COR-L47 (cell line): ENCODE measurements around the gene GRIFIN.

Experiments
- DNase-seq: peaks from one replicate; lab custom pipeline; 2025; lab: John Stamatoyannopoulos, UW

The GRIFIN gene

DNA sequence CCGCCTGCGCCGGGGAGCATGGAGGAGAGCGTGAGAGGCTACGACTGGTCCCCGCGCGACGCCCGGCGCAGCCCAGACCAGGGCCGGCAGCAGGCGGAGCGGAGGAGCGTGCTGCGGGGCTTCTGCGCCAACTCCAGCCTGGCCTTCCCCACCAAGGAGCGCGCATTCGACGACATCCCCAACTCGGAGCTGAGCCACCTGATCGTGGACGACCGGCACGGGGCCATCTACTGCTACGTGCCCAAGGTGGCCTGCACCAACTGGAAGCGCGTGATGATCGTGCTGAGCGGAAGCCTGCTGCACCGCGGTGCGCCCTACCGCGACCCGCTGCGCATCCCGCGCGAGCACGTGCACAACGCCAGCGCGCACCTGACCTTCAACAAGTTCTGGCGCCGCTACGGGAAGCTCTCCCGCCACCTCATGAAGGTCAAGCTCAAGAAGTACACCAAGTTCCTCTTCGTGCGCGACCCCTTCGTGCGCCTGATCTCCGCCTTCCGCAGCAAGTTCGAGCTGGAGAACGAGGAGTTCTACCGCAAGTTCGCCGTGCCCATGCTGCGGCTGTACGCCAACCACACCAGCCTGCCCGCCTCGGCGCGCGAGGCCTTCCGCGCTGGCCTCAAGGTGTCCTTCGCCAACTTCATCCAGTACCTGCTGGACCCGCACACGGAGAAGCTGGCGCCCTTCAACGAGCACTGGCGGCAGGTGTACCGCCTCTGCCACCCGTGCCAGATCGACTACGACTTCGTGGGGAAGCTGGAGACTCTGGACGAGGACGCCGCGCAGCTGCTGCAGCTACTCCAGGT, 43.1 kb downstream of the GRIFIN start:
- no peak for DNase-seq

DNA sequence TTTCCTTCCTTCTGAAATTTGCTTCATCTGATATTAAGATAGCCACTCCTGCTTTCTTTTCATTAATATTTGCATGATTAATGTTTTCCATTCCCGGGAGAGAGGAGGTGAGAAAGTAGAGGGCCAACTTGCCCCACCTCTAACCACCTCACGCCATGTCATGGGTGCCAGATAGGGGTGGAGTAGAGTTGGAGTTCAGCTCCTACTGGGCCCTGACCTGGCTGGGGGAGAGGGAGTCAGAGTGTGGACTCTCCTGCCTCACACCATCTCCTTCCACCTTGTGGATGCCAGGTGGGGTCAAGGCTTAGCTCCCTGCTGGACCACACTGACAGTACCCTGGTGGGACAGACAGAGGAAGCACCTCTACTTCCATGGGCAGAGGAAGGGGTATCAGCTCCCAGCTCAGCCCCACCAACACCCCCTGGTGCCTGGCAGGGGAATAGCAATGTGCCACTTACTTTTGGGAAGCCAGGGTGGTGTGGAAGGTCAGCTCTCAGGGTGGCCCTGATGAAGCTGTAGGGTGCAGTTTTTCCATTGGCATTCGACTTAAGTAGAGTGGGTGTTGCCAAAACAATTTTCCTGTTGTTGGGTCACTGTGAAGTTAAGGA, 44.8 kb downstream of the GRIFIN start:
- DNase-seq = no peak

DNA sequence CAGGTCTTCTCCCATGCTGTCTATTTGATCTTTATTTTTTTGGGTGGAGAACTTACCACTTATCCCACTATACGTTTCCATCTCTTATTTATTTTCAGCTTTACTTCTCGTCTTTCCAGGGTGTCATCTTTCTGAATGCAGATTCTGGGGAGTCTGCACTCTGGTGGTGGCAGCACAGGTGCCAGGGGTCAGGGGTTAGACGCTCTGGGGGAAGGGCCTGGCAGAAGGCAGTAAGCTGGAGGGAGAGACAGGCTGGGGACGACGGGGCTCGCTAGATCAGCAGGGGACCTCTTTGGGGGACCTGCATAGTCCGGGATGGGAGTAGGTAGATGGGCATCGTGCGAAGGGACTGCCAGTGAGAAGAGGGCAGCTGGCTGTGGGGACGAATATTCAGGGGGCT, 50.4 kb downstream of the GRIFIN start:
- no peak for DNase-seq
